Activated CD8-positive, alpha-beta memory T cell treated with anti-CD3 and anti-CD28 coated beads, Interleukin-2, amount 50 U/mL, for 1 hour (primary cell): ENCODE measurements around the gene ITGA7.

Experiments
- DNase-seq: peaks from one replicate; pipeline ENCODE4 v3.0.0-alpha.2; 2020; ENCODE audit errors: extremely low read depth

Gene ITGA7

GRCh38 chr12:55700255-55701018 lies 7.3 kb downstream of the ITGA7 start:
- DNase-seq = no peak

- DNase-seq = no peak
Measured at GRCh38 chr12:55699471-55700055, 8.1 kb downstream of the ITGA7 start.

GRCh38 chr12:55698965-55699364 lies 8.7 kb downstream of the ITGA7 start:
- no peak for DNase-seq

GRCh38 chr12:55698241-55698955 lies 9.3 kb downstream of the ITGA7 start:
- no peak for DNase-seq

- DNase-seq = no peak
Measured at GRCh38 chr12:55697686-55698085, 10.0 kb downstream of the ITGA7 start.

- no peak for DNase-seq
Measured at GRCh38 chr12:55696796-55697462, 10.8 kb downstream of the ITGA7 start.

- DNase-seq = no peak
Measured at GRCh38 chr12:55696141-55696540, 11.6 kb downstream of the ITGA7 start.

- no peak for DNase-seq
Measured at GRCh38 chr12:55695349-55695748, 12.4 kb downstream of the ITGA7 start.

- DNase-seq = no peak
Measured at GRCh38 chr12:55694651-55695050, 13.1 kb downstream of the ITGA7 start.

GRCh38 chr12:55694188-55694515 lies 13.6 kb downstream of the ITGA7 start:
- no peak for DNase-seq

GRCh38 chr12:55693323-55694187 lies 14.1 kb downstream of the ITGA7 start:
- no peak for DNase-seq

GRCh38 chr12:55692631-55693322 lies 14.9 kb downstream of the ITGA7 start:
- no peak for DNase-seq

GRCh38 chr12:55688716-55689655 lies 18.7 kb downstream of the ITGA7 start:
- no peak for DNase-seq

GRCh38 chr12:55687746-55688145 lies 20.0 kb downstream of the ITGA7 start:
- DNase-seq = no peak

GRCh38 chr12:55686366-55687010 lies 21.2 kb downstream of the ITGA7 start:
- DNase-seq = no peak

GRCh38 chr12:55685671-55686070 lies 22.0 kb downstream of the ITGA7 start:
- DNase-seq = no peak

GRCh38 chr12:55684761-55685370 lies 22.8 kb downstream of the ITGA7 start:
- DNase-seq = no peak

- DNase-seq = no peak
Measured at GRCh38 chr12:55683676-55684075, 24.0 kb downstream of the ITGA7 start.
